ENCODE results near the gene MT1X.

- TF ChIP-seq, protein P1, sequence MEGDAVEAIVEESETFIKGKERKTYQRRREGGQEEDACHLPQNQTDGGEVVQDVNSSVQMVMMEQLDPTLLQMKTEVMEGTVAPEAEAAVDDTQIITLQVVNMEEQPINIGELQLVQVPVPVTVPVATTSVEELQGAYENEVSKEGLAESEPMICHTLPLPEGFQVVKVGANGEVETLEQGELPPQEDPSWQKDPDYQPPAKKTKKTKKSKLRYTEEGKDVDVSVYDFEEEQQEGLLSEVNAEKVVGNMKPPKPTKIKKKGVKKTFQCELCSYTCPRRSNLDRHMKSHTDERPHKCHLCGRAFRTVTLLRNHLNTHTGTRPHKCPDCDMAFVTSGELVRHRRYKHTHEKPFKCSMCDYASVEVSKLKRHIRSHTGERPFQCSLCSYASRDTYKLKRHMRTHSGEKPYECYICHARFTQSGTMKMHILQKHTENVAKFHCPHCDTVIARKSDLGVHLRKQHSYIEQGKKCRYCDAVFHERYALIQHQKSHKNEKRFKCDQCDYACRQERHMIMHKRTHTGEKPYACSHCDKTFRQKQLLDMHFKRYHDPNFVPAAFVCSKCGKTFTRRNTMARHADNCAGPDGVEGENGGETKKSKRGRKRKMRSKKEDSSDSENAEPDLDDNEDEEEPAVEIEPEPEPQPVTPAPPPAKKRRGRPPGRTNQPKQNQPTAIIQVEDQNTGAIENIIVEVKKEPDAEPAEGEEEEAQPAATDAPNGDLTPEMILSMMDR (conservative IDR thresholded peaks at IDR 0.05): no peak
- no peak for TF ChIP-seq EZH2 (IDR thresholded peaks at IDR 0.05; ENCODE audit: low read depth)
Measured at GRCh38 chr16:56682703-56683397, 580 bp downstream of the MT1X start.
